Lower leg skin (tissue), 3 donors: Measurements from ENCODE around the gene ITSN1.

Experiments
- CTCF ChIP-seq, 3 donors: fragments of 450-650 bp; IDR thresholded peaks; one replicate each; pipeline ENCODE4 v1.5.1; 2016; ENCODE audit warnings: antibody characterized with exemption in 3 of 3, mild to moderate bottlenecking in 3 of 3, moderate library complexity in 2 of 3
- POLR2A ChIP-seq, 2 donors: fragments of 450-650 bp; IDR thresholded peaks; one replicate each; pipeline ENCODE4 v1.6.1; 2016 to 2017; ENCODE audit warnings: antibody characterized with exemption in 2 of 2, mild to moderate bottlenecking in 1 of 2, moderate library complexity in 1 of 2

GRCh38 chr21:33677450-33677849 lies 35.1 kb downstream of the ITSN1 start:
- no peak for TF ChIP-seq CTCF (IDR thresholded peaks at IDR 0.05)
- TF ChIP-seq POLR2A (IDR thresholded peaks at IDR 0.05): no peak
